DOHH2 (cell line): ENCODE measurements around the gene F11R.
"Not testable (repeated sequence)": the region's sequence is repeated elsewhere in the genome, so short reads cannot be mapped to it uniquely, and the experiment has no call there.

Experiments
- EZH2phosphoT487 ChIP-seq: fragments of 200-600 bp; sonication (generic); IDR thresholded peaks from 2 replicates; pipeline ENCODE4 v1.6.1; 2017; ENCODE audit warnings: borderline replicate concordance, mild to moderate bottlenecking, antibody characterized with exemption, low read length, moderate library complexity, mixed read lengths
- TF ChIP-seq, protein P1 (sequence below): fragments of 200-600 bp; sonication (generic); IDR thresholded peaks from one replicate; pipeline ENCODE4 v1.5.1; 2014; ENCODE audit warnings: antibody characterized with exemption, mild to moderate bottlenecking, low read depth, low read length; ENCODE audit not compliant: poor library complexity, severe bottlenecking

DNA sequence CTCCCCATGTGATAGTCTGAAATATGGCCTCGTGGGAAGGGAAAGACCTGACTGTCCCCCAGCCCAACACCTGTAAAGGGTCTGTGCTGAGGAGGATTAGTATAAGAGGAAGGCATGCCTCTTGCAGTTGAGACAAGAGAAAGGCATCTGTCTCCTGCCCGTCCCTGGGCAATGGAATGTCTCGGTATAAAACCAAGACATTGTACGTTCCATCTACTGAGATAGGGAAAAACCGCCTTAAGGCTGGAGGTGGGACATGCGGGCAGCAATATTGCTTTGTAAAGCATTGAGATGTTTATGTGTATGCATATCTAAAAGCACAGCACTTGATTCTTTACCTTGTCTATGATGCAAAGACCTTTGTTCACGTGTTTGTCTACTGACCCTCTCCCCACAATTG, 3.8 kb downstream of the F11R start:
- TF ChIP-seq, protein P1, sequence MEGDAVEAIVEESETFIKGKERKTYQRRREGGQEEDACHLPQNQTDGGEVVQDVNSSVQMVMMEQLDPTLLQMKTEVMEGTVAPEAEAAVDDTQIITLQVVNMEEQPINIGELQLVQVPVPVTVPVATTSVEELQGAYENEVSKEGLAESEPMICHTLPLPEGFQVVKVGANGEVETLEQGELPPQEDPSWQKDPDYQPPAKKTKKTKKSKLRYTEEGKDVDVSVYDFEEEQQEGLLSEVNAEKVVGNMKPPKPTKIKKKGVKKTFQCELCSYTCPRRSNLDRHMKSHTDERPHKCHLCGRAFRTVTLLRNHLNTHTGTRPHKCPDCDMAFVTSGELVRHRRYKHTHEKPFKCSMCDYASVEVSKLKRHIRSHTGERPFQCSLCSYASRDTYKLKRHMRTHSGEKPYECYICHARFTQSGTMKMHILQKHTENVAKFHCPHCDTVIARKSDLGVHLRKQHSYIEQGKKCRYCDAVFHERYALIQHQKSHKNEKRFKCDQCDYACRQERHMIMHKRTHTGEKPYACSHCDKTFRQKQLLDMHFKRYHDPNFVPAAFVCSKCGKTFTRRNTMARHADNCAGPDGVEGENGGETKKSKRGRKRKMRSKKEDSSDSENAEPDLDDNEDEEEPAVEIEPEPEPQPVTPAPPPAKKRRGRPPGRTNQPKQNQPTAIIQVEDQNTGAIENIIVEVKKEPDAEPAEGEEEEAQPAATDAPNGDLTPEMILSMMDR: not testable (repeated sequence)
- TF ChIP-seq EZH2phosphoT487: not testable (repeated sequence)
